HG02642 (cell line): ENCODE results near the gene TMEM247.

Source experiments
- ATAC-seq: cut with Tn5 transposase; IDR thresholded peaks from one replicate; pipeline ENCODE4 v1.9.1; 2021; ENCODE audit warnings: mild to moderate bottlenecking; ENCODE audit not compliant: unreplicated experiment, poor library complexity

TMEM247 gene

GRCh38 chr2:46479265-46479664, at the start of gene TMEM247:
TMEM247 (plus strand) TSS chr2:46479565.
- ATAC-seq: no peak

- ATAC-seq: no peak
Measured at GRCh38 chr2:46430413-46430812, 49.0 kb upstream of the TMEM247 start.

DNA sequence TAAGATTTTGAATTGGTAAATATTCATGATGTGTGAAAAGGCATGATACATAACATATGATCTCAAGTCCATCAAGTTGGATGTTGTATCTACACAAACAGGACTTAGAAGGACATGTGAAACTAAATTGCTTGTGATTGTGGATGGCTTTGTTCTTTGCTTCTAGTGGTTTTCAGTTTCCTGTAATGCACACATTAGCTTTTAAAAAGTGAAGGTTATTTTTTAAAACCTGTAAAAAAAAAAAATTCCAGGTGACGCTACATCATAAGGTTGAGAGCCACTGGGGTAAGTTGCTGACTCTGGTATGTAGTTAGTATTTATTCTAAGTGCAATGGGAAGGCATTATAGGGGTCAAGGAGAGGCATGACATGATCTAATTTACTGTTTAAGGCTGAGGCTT, 48.4 kb upstream of the TMEM247 start:
- ATAC-seq: no peak

DNA sequence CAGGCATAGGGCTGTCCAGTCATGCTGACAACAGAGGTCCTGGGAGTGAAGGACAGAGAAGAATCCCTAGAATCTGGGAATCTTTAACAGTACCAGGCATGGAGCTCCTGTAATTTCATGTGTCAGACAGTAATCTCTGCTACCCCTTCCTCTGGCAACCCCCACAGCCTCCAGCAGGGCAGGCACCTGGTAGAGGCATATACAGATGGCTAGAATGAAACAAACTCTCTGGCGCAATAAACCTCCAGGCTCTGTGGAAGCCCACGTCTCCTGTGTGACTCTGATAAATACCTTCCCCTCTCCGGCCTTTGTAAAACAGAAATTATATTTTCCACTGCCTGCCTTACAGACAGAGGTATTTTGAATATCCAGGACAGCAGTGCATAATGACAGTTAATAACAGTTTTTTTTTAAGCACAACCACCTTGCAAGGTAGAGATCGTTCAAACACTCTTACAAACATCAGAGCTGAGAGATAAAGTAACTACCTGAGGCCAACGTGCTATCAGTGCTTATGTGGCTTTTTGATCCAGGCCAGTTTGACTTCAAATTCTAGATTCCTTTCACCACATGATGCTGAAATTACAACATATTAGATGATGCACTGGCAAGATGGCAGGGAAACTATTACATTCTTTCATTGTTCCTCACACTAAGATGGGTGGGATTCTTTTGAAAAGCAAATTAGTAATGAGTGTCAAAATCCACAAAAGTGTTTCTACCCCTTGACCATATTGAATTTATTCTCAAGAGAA, 47.7 kb upstream of the TMEM247 start:
- no peak for ATAC-seq

DNA sequence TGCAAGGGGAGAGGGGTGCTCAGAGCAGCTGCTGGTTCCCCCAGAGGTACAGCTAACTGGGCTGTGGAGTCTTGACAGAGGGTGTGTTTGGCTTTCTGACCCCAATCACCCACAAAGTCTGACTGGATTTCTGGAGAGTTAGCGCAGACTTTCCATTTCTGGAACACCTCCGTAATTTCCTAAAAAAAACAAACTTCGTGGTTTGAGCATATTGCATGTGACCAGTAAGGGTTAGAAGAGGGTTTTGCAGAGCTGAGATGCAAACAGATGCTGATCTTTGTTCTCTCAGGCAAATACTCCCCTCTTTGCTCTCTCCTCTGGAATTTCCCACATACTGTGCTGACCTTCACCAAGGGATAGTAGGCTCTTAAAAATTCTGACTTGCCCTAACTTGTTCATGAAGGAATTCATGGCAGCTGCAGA, 44.5 kb upstream of the TMEM247 start:
- ATAC-seq: no peak

GRCh38 chr2:46435353-46435752, 44.0 kb upstream of the TMEM247 start:
- no peak for ATAC-seq

GRCh38 chr2:46435796-46436360, 43.5 kb upstream of the TMEM247 start:
- no peak for ATAC-seq

- no peak for ATAC-seq
Measured at GRCh38 chr2:46436800-46437199, 42.6 kb upstream of the TMEM247 start.

DNA sequence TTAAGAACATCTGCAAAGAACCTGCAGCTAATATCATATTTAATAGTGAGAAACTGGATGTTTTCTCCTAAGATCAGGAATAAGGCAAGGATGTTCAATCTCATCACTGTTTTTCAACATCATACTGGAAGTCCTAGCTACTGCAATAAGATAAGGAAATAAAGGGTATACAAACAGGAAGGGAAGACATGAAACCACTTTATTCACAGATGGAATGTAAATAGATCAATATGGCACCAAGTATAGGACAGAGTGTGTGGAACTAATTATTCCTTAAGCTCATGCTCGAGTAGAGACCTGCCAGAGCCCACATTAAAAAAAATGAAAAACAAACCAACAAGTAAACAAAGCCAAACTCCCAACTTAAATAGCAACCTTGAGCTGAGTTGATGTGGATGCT, 41.3 kb upstream of the TMEM247 start:
- no peak for ATAC-seq

DNA sequence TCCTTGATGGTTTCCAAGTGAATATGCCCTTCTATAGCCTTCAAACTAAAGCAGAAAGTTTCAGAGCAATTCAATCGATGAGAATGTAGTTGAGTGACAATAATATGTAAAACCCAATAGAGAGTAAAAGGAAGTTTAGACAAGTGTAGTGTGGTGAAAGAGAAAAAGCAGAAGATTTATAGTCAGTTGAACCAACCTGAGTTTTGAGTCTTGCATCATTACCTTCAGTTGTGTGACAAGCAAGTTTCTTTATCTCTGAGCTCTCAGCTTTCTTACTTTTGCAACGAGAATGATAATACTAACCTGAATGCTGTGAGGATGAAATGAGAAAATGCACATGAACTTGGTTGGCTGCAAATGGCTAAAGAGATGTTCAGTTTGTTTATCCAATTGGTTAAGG, 40.6 kb upstream of the TMEM247 start:
- no peak for ATAC-seq

GRCh38 chr2:46439582-46439981, 39.8 kb upstream of the TMEM247 start:
- ATAC-seq: no peak

- ATAC-seq: no peak
Measured at GRCh38 chr2:46441838-46442712, 37.3 kb upstream of the TMEM247 start.

DNA sequence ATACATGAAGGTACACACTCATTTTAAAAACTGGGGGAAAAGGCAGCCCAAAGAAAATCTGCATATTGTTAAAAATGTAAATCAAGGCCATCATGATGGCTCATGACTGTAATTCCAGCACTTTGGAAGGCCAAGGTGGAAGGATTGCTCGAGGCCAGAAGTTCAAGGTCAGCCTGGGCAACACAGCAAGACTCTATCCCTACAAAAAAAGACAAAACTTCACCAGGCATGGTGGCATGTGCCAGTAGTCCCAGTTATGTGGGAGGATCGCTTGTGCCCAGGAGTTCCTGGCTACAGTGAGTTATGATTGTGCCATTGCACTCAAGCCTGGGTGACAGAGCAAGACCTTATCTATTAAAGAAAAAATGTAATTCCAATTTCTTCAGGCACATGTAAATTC, 34.6 kb upstream of the TMEM247 start:
- no peak for ATAC-seq

- no peak for ATAC-seq
Measured at GRCh38 chr2:46445556-46445955, 33.8 kb upstream of the TMEM247 start.

DNA sequence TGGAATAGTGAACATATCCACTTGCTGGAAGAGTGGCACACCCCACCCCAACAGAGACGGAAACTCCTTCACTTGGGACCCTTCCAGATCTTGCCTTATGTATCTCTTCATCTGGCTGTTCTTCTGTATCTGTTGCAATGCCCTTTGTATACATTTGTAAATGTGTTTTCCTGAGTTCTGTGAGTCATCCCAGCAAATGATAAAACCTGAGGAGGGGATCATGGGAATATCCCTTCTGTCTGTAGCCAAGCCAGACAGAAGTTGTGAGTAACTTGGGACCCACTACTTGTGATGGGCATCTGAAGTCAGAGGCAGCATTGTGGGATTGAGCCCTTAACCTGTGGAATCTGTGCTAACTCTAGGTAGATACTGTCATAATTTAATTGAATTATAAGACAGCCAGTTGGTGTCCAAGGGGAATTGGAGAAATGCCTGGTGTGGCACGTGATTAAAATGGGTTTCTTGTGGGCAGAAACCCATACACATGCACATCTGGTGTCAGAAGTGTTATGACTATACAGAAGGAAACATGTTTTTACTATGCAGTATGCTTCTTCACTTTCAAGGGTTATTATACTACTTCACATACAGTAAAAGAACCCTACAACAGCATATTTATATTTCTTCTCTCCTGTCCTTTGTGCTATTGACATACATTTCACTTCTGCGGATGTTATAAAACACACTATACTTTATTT, 32.3 kb upstream of the TMEM247 start:
- no peak for ATAC-seq

- ATAC-seq: no peak
Measured at GRCh38 chr2:46447649-46448048, 31.7 kb upstream of the TMEM247 start.

DNA sequence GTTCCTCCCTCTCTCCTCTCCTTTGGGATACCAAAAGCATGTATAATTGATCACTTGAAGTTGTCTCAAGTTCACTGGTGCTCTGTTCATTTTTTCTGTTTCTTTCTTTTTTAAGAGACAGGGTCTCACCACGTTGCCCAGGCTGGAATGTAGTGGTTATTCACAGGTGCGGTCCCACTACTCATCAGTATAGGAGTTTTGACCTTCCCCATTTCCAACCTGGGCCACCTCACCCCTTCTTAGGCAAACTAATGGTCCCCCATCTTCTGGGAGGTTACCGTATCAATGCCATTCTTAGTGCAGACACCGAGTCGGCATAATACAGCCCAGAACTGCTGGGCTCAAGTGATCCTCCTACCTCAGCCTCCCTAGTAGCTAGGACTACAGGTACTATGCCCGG, 31.3 kb upstream of the TMEM247 start:
- ATAC-seq: no peak

- no peak for ATAC-seq
Measured at GRCh38 chr2:46448641-46449040, 30.7 kb upstream of the TMEM247 start.

DNA sequence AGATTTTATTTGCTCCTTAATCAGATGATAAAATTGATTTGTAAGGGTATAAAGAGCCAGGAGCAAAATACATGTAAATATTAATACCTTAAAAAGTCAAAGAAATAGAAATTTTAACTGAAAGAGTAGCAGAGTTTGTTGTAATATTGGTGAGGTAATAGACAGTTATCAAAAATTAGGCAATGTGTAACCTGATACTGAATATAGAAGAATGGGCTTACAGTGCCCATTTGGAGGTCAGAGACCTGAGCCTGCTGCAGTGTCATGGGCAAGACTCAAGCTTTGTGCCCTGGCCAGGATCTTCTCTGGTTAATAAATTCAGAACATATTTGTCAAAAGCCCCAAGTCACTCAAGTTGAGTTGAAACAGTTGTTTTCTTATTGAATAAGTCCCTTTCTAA, 29.7 kb upstream of the TMEM247 start:
- ATAC-seq: no peak

DNA sequence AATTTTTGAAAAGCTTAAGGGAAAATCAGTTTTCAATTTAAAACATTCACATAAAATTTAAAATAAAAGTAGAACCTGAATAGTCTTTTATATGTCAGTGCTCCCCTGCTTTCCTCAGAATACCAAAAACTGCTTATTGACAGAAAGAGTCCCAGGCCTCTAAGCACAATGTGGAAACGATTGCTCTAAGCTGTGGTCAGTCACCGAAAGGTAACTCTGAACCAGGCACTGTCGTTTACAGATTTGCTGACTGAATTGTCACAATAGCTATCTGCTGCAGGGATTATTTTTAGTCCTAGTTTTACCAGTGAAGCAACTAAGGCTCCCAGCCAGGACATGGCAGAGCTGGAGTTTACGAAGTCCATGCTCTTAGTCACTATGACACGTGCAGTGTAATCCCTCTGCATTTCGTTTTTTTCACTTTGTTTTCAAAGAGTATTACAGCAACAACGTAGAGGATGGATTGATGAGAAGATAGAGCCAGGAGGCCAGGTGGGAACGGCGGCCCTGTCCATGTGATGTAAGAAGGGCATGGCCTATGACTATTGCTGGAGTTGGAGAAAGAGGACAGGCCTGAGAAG, 28.1 kb upstream of the TMEM247 start:
- no peak for ATAC-seq
